Heart left ventricle (tissue), 13 donors: ENCODE results near the gene GRAMD1C.

ENCODE experiments used
- POLR2A ChIP-seq, 2 donors: fragments of 450-650 bp; IDR thresholded peaks; one replicate each; pipeline ENCODE4 v1.6.1; 2017; ENCODE audit warnings: antibody characterized with exemption in 2 of 2, mild to moderate bottlenecking in 2 of 2, moderate library complexity in 2 of 2
- TF ChIP-seq, protein P1 (sequence below), 12 donors: fragments of 200-600 bp; sonication (generic) in 4 of 12; IDR thresholded peaks; one replicate each; pipeline versions ENCODE4 v1.5.0 to v1.8.0; 2018 to 2022; ENCODE audit warnings: antibody characterized with exemption in 12 of 12, mild to moderate bottlenecking in 5 of 12
- donor health status: ischemic (EF 13 %, LVEDD 7.1; RV severe dilation, severe dysfunction).
- donor health status: DM: no; HTN: yes; CAD: no.
- donor health status: DM: no; HTN: no; CAD: no.
- donor health status: ischemic (EF 25% LVEDD 6.9; RV normal size, moderate dysfunction).
- donor health status: ischemic (EF 25% LVEDD 5.7; RV mildly dilated, moderate dysfunction).
- donor health status: ischemic (EF 35%, LVEDD 5.7; RV mildly dilated, moderate dysfunction).
- donor health status: nonischemic (EF 11% LVEDD 7.7; RV severe dilation, severe dysfunction).
- donor health status: DM: yes; HTN: yes; CAD: no.
- donor health status: PGD.
- donor health status: ischemic (EF 29% LVEDD 5.4; RV normal size, mild dysfunction).
- donor health status: nonischemic (EF 23%, LVEDD 6.1; RV moderate dilation, normal function).

DNA sequence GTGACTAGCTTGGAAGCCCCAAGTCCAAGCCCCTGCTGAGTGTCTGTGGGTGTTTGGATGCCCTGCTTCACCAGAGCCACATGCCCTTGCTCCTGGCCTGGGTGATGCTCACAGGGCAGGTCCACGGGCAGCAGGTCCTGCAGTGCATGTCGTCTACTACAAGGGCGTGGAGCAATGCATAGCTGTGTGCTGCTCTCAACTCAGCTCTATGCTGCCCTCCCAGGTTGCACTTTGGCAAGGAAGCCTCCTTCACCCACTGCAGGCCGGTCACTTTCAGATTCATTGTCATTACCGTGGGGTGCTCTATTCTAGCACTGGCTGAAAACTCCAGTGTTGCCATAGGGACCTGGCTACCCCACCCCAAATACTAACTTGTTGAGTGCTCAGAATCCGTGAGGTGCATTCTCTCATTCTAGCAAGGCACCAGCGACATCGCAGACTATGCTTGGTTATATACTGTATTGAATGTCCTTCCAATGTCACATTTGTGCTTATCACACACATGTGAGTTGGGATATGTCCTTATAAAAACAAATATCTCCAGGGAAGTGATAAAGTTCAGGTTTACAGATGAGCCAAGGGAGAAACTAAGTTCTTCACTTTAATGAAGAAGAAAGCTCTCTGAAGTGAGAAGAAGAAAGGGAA lies 51.8 kb downstream of the GRAMD1C start:
- TF ChIP-seq POLR2A (IDR thresholded peaks at IDR 0.05) = no peak
- TF ChIP-seq, protein P1, sequence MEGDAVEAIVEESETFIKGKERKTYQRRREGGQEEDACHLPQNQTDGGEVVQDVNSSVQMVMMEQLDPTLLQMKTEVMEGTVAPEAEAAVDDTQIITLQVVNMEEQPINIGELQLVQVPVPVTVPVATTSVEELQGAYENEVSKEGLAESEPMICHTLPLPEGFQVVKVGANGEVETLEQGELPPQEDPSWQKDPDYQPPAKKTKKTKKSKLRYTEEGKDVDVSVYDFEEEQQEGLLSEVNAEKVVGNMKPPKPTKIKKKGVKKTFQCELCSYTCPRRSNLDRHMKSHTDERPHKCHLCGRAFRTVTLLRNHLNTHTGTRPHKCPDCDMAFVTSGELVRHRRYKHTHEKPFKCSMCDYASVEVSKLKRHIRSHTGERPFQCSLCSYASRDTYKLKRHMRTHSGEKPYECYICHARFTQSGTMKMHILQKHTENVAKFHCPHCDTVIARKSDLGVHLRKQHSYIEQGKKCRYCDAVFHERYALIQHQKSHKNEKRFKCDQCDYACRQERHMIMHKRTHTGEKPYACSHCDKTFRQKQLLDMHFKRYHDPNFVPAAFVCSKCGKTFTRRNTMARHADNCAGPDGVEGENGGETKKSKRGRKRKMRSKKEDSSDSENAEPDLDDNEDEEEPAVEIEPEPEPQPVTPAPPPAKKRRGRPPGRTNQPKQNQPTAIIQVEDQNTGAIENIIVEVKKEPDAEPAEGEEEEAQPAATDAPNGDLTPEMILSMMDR (IDR thresholded peaks at IDR 0.05) = no peak
